GM21526 (cell line): ENCODE measurements around the gene PTPRD.

ENCODE experiments used
- ATAC-seq: cut with Tn5 transposase; IDR thresholded peaks from one replicate; pipeline ENCODE4 v1.9.1; 2021; ENCODE audit warnings: moderate library complexity; ENCODE audit not compliant: unreplicated experiment, low FRiP score

Gene PTPRD

DNA sequence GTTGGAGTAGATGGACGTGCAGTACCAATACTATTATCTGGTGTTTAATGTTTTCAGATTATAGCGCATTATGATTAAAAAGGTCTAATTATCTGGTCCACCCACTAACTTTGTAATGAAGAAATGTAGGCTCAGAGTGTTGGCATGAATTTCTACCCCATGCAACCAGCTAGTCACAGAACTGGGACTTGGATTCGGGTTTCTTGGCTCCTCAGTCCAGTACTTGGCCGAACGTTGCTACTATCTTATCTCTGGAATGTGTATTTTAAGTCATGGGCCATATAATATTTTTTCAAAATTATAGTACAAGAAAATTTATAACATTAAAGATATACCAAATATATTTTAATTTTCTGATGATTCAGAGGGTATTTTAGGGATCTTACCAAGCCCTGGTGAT lies 2155.7 kb downstream of the PTPRD start:
- ATAC-seq: no peak

DNA sequence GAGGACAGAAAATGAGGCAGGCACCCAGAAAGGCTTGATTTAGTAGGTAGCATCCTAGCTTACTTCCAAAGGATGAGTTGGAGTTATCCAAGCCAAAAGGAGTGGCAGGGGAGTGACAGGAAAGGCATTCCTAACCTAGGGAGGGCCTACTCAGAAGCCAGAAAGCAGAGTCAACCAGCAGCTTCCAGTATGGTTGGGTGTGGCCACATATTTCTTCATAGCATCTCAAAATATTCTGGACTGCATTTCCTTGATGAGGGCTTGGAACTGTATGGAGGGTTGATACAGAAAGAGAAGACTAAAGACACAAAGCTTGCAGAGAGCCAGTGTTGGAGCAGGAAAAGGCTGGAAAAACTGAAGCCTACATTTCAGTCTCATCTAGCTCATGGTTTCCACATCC lies 2156.5 kb downstream of the PTPRD start:
- no peak for ATAC-seq

DNA sequence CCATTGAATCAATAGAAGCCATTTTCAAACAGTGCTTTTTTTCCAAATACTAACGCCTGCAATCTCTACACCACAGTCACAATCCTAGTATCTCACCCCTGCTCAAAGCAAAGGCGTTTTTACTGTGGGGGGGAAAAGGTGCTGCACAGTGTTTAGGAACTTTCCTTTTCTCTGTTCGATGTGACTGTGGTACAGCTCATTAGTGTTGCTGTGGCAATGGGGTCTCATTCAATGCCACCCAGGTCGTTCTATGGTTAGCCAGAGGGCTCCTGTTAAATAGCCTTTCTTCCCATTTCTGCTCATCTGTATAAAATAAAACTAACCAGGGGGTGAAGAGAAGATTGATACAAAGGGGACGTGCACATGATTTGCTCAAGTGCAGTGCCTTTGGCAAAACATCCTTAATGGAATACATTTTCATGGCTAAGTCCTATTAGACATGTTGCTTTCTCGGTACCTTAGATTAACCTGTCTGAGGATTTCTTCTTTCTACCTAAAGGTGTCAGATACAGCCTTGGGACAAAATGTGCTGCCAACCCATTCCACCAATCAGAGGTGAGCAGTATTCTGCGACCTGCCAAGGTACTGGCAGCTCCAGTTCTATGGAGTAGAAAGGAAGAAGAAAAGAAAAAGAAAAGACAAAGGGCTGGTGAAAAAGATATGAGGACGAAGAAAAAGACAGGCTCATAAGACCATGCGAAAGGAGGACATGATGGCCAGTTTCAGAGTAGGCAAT lies 2161.8 kb downstream of the PTPRD start:
- ATAC-seq: no peak

DNA sequence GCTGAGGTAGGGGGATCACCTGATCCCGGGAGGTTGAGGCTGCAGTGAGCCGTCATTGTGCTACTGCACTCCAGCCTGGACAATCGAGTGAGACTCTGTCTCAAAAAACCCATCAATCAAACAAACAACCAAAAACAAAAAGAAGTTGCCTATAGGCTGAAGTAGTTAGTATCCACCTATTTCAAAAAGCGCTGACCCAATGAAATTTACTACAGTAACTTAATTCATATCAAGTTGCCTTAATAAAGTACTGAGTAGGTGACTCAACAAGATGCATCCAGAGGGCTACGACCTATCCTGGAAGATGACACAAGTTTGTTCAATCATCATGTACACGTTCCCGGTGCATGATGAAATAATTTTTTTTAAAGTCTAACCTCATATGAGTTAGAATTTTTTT lies 2164.6 kb downstream of the PTPRD start:
- ATAC-seq: no peak

DNA sequence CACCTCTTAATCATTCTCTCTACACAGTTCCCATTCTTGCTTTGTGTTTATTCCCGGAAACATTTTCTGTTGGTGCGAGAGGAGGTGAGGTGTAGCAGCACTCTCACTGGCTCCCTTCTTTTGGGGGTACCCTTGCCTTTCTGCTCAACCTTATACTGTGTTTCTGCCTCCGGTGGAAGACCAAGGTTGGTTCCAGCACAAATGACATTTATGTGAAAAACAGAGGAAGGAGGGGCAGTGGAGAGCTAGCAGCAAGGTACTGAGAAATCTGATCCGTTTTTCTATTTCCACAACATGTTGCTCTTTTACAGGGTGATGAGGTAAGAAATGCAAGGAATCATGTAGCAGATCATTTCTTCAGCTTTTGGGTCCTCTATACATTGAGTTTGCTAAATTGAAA lies 2165.2 kb downstream of the PTPRD start:
- no peak for ATAC-seq

DNA sequence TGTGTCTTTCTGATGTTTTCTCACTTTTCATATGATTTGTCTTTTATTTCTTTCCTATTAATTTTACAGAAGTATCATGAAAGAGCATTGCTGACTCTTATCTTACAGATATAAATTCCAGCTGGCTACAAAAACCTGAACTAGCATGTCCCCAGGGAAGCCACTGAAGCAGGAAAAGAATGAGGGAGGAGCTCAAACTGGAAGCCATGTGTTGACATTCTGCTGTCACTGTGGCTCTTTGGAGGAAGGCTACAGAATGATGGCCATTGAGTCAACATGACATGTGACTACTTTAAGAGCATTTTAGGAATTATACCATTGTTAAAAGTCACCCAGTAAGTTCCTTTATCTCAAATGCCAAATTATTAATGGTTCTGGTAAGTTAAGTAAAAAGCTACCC lies 2174.9 kb downstream of the PTPRD start:
- ATAC-seq: no peak

DNA sequence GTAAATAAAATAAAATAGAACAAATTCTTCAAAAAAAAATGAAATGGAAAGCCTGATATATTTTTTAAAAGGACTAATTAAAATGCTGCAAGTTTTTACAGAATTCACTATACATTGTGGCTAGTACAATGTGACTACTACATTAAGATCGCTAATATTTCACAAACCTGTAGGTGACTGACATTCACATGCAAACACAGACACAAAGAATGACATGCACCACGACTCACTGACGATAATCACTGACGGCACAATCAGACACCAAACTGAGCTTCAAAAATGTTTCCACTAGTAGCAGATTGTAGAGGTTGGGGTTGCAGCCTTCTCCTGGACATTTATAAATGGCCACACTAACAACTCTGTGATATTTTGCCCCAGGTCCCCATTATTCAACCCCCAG lies 2175.5 kb downstream of the PTPRD start:
- no peak for ATAC-seq

DNA sequence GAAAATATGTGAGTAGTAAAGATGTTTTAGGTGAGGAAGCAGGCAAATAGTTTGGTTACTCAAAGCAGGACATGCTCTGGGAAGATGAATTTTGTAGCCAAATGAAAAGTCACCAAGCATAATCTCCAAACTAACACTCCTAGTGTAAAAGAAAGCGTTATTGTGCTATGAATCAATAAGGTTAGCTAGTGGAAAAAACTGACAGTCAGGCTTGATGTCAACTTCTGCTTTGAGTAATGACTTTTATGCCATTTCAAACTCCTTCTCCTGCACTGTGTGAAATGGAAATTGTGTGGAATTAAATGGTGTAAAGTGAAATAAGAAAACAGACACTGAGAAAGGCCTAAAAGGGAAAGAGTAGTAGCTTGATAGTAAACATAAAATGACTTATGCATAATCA lies 2176.0 kb downstream of the PTPRD start:
- ATAC-seq: no peak

DNA sequence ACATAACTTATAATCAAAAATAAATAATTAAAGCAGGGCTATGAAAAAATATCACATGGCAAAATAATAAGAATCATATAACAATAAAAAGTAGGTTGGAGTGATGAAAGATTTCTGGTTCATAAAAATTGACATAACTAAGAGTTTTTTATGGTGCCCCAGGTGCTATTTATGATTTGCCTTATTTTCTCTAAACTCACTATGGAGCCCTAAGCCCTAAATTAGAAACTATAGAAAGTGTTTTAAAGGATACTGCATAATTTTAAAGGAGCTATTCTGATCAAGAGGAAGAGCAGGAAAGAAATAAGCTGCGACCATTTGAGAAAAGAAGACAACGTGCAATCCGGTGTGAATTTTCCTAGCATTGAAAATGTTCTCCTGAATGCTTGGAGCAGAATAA lies 2178.2 kb downstream of the PTPRD start:
- no peak for ATAC-seq

DNA sequence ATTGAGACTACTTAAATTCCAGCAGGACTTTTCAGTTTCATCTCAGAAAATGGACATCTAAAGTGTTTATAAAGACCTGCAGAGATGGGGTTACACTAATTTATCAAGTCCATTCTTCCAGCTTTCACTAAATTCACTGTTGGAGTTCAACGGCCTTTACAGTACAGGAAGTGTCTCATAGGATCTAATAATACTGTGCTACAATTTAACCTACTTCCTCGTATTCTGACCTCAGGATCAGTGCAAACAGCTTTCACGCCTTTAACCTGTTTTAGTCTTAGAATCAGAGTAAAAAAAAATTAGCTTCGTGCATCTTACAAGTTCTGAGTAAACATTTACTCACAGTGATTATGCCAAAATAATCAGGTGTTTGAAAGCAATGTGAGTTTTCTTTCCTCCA lies 2180.6 kb downstream of the PTPRD start:
- no peak for ATAC-seq

DNA sequence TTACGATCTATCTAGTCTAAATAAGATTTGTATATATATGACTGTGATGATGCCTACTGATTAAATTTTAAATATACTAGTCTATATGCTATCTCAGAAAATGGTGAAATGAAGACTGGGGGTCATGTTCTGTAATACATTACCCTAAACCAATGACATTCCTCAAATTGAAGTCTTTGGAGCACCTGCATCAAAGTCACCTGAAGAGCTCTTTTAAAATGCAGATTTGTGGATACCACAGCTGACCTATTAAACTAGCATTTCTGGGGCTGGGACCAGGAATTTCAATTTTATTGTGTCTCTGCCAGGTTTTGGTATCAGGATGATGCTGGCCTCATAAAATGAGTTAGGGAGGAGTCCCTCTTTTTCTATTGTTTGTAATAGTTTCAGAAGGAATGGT lies 2181.3 kb downstream of the PTPRD start:
- no peak for ATAC-seq

DNA sequence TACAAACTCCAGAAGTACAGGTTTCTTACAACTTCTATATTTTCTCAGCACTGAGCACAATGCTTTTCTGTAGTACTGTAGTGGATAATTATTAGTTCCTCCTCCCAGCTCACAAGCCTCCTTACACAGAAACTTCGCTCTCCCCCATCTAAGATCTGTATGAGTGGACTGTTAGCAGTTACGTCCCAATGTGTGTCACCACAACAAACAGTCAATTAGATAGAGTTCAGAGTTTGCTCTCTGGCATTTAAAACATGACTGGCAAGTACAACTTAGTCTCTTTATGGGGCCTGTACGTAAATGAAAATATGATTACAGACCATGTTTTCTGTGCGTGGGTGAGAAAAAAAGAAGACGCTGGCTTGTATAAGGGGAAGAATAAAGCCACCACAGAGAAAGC lies 2181.9 kb downstream of the PTPRD start:
- no peak for ATAC-seq

DNA sequence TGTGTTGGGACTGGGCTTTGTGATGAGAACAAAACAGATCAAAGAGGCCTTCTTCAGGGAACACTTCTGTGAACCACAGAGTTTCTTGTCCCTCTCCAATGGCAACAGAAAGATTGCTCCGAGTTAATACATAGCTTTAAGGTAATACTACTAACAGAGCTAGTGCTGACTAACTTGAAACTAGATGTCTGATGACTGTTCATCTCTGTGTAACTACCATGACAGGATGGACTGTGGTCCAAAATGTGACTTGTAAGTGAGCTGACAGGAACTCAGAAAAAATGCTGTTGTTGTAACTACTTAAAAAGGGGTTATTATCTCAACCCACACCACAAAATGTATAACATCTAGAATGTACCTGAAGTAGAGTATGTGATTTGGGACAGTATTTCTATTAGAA lies 2183.0 kb downstream of the PTPRD start:
- ATAC-seq: no peak

DNA sequence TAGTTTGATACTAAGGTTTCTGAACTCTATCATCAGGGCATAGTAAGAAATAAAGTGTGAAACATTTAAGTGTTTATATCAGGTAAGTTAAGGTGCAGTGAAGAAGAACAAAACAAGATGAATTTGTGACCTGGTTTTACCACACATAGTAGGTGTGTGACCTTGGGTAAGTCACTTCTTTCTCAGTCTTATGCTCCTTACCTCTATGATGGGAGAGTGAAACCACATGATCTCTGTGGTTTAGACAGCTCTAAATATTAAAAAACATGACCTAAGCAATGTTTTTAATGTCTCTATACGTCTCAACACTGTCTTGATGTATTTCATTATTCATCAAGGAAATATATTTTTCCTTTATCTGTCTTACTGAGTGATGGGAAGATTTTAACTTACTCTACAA lies 2183.6 kb downstream of the PTPRD start:
- no peak for ATAC-seq

DNA sequence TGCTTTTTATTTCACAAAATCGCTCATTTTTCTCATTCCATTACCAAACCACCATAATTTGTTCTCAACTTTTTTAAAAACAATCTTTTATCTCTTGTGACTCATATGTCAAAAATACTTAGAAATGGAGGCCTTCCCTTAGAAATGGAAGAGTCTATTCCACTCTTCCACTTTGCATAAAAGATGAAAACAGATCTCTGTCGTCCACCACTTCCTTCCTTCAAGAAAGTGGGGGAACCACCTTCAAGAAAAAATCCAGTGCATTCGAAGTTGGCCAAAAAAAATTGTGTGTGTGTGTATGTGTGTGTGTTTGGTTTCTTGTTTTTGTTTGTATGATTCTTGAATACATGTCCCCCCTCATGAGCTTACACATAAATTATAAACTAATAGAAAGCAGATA lies 2184.4 kb downstream of the PTPRD start:
- no peak for ATAC-seq

DNA sequence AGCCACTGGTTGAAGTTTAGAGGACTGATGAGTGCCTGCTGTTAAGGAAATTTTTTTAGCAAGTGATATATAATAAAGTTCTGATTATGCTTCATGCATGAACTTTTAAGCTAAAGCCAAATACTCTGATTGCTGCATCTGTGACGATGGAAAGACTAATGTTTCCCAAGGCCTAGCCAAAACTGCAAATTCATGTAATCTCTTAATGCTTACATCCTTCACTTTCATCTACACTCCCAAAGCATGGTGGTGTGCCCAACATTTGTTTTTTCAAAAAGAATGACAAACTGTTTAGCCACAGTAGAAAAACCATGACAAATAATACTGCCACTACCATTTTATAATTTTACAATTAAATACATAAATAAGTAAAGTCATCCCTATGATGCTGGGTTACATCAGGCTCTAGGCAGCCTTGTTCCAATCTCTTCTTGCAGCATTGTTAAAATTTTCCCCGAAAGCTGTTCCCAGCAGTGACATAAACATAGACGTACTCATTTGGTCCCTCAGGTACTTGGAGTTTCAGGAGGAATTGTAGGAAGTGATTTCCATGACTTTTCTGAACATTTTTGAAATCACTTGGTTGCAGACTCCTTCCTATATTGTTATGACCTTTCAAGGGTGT lies 2187.9 kb downstream of the PTPRD start:
- ATAC-seq: no peak

DNA sequence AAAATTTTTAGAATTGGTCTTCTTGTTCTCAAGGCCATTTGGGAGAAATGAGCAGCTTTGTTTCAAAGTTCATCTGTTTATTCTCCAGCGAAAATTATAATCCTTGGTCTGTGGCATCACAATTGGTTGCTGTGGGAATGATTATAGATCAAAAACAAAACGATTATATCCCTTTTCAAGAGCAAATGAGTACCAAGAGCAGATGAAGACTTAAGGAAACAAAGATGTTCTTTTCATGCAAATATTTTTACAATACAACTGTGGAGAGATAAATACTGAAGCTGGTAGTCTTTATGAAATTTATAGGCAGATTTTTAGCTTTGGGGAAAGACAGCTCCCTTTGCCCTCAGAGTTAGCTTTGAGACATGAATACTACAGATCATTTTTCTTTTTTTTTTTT lies 2192.4 kb downstream of the PTPRD start:
- no peak for ATAC-seq

DNA sequence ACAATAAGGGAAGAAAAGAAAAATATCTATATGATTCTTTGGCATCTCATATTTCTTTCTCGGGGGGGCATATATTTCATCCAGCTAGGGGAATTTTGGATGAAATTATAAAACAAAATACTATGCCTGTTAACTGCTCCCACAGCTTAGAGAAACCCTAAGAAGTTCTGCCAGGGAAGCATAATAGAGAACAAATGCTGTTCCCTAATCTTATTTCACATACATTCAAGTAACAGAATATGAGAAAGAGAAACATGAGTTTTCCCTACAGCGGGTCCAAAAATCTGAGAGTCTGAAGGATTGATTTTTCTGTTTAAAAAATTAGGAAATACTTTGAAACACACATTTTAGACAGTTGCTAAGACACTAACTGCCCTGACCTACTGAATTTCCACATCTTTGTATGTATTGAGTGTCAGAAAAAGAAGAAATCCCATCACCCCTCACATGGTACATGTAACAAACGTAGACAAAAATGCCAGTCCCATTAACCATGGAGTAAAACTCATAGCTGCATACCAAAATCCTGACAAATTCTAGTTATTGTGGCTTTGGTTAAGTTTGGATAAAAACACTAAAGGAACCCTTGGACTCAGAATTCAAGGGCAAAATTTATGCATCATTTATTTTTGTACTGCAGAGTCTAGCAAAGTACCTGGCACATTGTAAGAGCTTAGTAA lies 2193.1 kb downstream of the PTPRD start:
- no peak for ATAC-seq

DNA sequence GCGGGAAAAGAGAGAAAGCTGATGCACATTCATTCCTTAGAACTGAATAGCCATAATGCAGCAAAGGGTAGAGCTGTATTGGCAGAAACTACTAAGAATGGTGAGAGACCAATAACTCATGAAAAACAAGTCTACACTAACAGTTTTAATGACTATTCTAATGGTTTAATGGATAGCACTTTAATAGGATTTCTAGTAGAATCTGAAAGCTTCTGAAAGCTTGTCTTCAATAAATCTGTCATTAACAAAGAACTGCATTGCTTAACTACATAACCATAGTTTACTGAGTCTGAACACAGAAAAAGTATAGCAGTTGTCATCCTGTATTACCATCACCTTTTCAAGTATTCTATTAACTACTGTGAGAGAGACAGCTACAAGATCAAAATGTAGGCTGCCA lies 2195.5 kb downstream of the PTPRD start:
- ATAC-seq: no peak

DNA sequence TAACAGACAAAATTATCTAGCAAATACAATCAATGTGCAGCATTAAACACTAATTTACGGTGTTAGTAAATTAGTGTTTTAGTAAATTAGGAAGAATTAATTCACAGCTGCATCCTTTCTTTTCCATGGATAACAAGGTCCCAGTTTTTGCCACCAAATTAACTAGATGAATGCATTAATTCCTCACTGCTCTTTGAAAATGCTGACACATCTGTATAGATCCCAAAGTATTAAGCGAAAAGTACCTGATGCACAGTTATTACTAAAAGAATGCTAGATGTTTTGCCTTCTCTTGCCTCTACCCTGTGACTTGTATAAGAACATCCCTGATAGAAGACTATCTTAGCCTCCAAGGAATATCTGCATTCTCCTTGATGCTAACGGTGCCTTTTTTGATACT lies 2200.5 kb downstream of the PTPRD start:
- ATAC-seq: no peak

DNA sequence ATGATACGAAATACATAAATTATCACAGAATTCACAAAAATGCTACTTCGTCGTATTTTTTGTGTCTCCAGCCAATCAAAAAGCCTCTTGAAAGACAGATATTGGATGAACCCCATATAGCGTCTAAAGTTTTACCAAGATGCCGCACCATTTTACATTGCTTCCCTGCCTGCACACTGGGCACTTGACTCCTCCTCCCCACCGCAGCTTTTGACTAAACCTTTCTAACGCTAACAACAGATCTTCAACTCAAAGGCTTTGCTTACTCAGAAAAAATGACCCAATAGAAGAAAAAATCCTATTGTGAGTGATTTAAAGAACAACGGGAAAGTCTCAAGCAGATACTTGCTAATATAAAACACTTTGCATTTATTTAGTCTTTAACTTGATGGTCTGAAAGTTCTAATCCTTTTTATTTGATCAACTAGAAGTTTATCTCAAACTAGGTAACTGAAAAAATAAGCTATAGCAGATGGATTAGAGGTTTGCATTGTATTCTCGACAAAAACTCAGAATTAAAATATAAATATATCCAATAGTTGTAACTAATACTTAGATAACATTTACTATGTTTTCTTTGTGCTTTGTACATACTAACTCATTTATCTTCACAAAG lies 2204.1 kb downstream of the PTPRD start:
- ATAC-seq: no peak
